ENCODE results near the gene IER2.

Gene IER2

GRCh38 chr19:13116282-13117175 is 33.7 kb upstream of the IER2 start, which contains the start of gene TRMT1:
TSS of gene TRMT1 (minus strand) at chr19:13116740. CDS start at chr19:13116399, 341 bp downstream.
- H3K36me3 ChIP-seq (ENCODE audit: low read length), result 0 out of 2 replicates have a peak, but pooled peaks cover 2% of the 10 kb centered on the region
- peaks cover 43% of the 10 kb centered on the region for H3K79me2 ChIP-seq (ENCODE audit: insufficient read depth, low read length)
- H4K20me1 ChIP-seq (ENCODE audit: low read depth, low read length), result no peaks in the 10 kb centered on the region
- peak within 1 kb of the TSS; percentile 79 for H3K27ac ChIP-seq (ENCODE audit: low read depth, low read length)
- H3K4me3 ChIP-seq (ENCODE audit: insufficient read depth, low read length, poor library complexity, severe bottlenecking), result peak within 1 kb of the TSS; percentile 95
- H3K9ac ChIP-seq (ENCODE audit: low read length), result peak within 1 kb of the TSS; percentile 79
- H3K9me3 ChIP-seq (ENCODE audit: insufficient read depth, low read length), result no peaks in the 10 kb centered on the region
- H3K27me3 ChIP-seq (ENCODE audit: low read length), result no peaks in the 10 kb centered on the region
- no peaks in the 10 kb centered on the region for H3K9me2 ChIP-seq (replicated peaks; ENCODE audit: insufficient read depth, low read length)
- peak within 1 kb of the TSS; percentile 77 for H2AFZ ChIP-seq (ENCODE audit: low read depth, low read length, severe bottlenecking)
- peaks cover 8% of the 10 kb centered on the region for H3F3A ChIP-seq (ENCODE audit: insufficient read depth)
- peak within 1 kb of the TSS; percentile 74 for H3K4me2 ChIP-seq (ENCODE audit: low read depth, low read length, poor library complexity, severe bottlenecking)
- TF ChIP-seq CTCF (IDR thresholded peaks at IDR 0.05; ENCODE audit: insufficient read depth, low read length, poor library complexity, severe bottlenecking), result no peak
- TF ChIP-seq EZH2phosphoT487 (conservative IDR thresholded peaks at IDR 0.05; ENCODE audit: low read length), result no peak

DNA sequence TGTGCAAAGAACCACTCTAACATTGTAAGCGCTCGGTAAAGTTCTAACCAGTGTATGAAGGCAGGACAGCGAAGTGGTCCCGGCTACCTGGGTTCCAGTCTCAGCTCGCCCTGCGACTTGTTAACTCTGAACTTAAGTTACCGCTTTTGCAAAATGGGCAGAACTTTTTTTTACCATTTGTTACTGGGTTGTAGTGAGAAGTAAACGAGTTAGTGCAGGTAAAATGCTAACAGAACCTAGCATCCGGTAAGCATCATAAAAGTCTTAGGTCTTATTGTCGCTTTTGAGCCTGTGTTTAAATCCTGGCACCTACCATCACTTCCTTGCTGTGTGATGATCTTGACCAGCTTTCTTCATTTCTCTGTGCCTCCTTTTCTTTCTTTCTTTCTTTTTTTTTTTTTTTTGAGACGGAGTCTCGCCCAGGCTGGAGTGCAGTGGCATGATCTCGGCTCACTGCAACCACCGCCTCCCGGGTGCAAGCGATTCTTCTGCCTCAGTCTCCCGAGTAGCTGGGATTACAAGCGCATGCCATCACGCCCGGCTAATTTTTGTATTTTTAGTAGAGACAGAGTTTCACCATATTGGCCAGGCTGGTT is 32.9 kb upstream of the IER2 start:
- Histone ChIP-seq H3K4me2 (ENCODE audit: low read depth, low read length, poor library complexity, severe bottlenecking) (peak overlapping the region; percentile 74), H3K27me3 (ENCODE audit: low read length) (no peaks in the 10 kb centered on the region), H2AFZ (ENCODE audit: low read depth, low read length, severe bottlenecking) (peak overlapping the region; percentile 77), H3F3A (ENCODE audit: insufficient read depth) (peaks cover 8% of the 10 kb centered on the region), H3K79me2 (ENCODE audit: insufficient read depth, low read length) (peaks cover 50% of the 10 kb centered on the region), H3K9me3 (ENCODE audit: insufficient read depth, low read length) (no peaks in the 10 kb centered on the region), H3K36me3 (ENCODE audit: low read length) (0 out of 2 replicates have a peak, but pooled peaks cover 2% of the 10 kb centered on the region), H3K9me2 (replicated peaks; ENCODE audit: insufficient read depth, low read length) (no peaks in the 10 kb centered on the region), H4K20me1 (ENCODE audit: low read depth, low read length) (no peaks in the 10 kb centered on the region), H3K4me3 (ENCODE audit: insufficient read depth, low read length, poor library complexity, severe bottlenecking) (peak overlapping the region; percentile 95), H3K27ac (ENCODE audit: low read depth, low read length) (peak overlapping the region; percentile 79), H3K9ac (ENCODE audit: low read length) (peak overlapping the region; percentile 79)
- no peak for TF ChIP-seq EZH2phosphoT487 (conservative IDR thresholded peaks at IDR 0.05; ENCODE audit: low read length)
- no peak for TF ChIP-seq CTCF (IDR thresholded peaks at IDR 0.05; ENCODE audit: insufficient read depth, low read length, poor library complexity, severe bottlenecking)

- Histone ChIP-seq H3K9me3 (ENCODE audit: insufficient read depth, low read length) (no peaks in the 10 kb centered on the region), H3K79me2 (ENCODE audit: insufficient read depth, low read length) (peaks cover 56% of the 10 kb centered on the region), H3K27ac (ENCODE audit: low read depth, low read length) (peak within 1 kb of the TSS; percentile 79), H4K20me1 (ENCODE audit: low read depth, low read length) (no peaks in the 10 kb centered on the region), H3K4me3 (ENCODE audit: insufficient read depth, low read length, poor library complexity, severe bottlenecking) (peak within 1 kb of the TSS; percentile 100), H2AFZ (ENCODE audit: low read depth, low read length, severe bottlenecking) (peak within 1 kb of the TSS; percentile 77), H3K9me2 (replicated peaks; ENCODE audit: insufficient read depth, low read length) (no peaks in the 10 kb centered on the region), H3F3A (ENCODE audit: insufficient read depth) (peaks cover 8% of the 10 kb centered on the region), H3K36me3 (ENCODE audit: low read length) (0 out of 2 replicates have a peak, but pooled peaks cover 2% of the 10 kb centered on the region), H3K4me2 (ENCODE audit: low read depth, low read length, poor library complexity, severe bottlenecking) (peak within 1 kb of the TSS; percentile 74), H3K27me3 (ENCODE audit: low read length) (no peaks in the 10 kb centered on the region), H3K9ac (ENCODE audit: low read length) (peak within 1 kb of the TSS; percentile 91)
- TF ChIP-seq EZH2phosphoT487 (conservative IDR thresholded peaks at IDR 0.05; ENCODE audit: low read length) (no peak), CTCF (IDR thresholded peaks at IDR 0.05; ENCODE audit: insufficient read depth, low read length, poor library complexity, severe bottlenecking) (no peak)
These were observed 32.3 kb upstream of the IER2 start, which contains the start of gene NACC1 for GRCh38 chr19:13117772-13118423. TSS of gene NACC1 (plus strand) at chr19:13118264. CDS start at chr19:13135208, 16,944 bp downstream.
